HL-60 (cell line): ENCODE results near the gene TPPP2.

ENCODE experiments used
- DNase-seq, 2 experiments: peaks; one replicate each; pipeline ENCODE4 v3.0.0-alpha.2; 2010 to 2020; ENCODE audit warnings: low read depth in 1 of 2, low spot score in 1 of 2
- H3K27ac ChIP-seq: fragments of 250-450 bp; sonication (Bioruptor Pico); replicated peaks from 2 replicates; pipeline ENCODE4 v1.5.1; 2020; ENCODE audit warnings: mild to moderate bottlenecking, moderate library complexity
- H3K27me3 ChIP-seq: fragments of 250-450 bp; sonication (Bioruptor Pico); 2 replicates; pipeline ENCODE4 v1.5.1; 2021; ENCODE audit warnings: mild to moderate bottlenecking, moderate library complexity; ENCODE audit not compliant: insufficient read depth, poor library complexity, severe bottlenecking
- H3K4me3 ChIP-seq: replicated peaks from 2 replicates; pipeline ENCODE4 v1.5.1; 2011; ENCODE audit warnings: mild to moderate bottlenecking, control low read depth, low read length; ENCODE audit not compliant: insufficient read depth
- CTCF ChIP-seq: IDR thresholded peaks from one replicate; pipeline ENCODE4 v1.5.1; 2011; ENCODE audit warnings: low read length, control low read depth, inconsistent platforms; ENCODE audit not compliant: insufficient read depth
- GABPA ChIP-seq: IDR thresholded peaks from 2 replicates; pipeline ENCODE4 v1.6.1; 2012; ENCODE audit warnings: low read depth
- POLR2AphosphoS5 ChIP-seq: IDR thresholded peaks from 2 replicates; pipeline ENCODE4 v1.6.1; 2012; ENCODE audit warnings: low read depth
- REST ChIP-seq: IDR thresholded peaks from 2 replicates; pipeline ENCODE4 v1.6.1; 2012; ENCODE audit warnings: low read depth; ENCODE audit not compliant: insufficient replicate concordance
- SPI1 ChIP-seq: IDR thresholded peaks from 2 replicates; pipeline ENCODE4 v1.6.1; 2012; ENCODE audit warnings: low read depth, mild to moderate bottlenecking, borderline replicate concordance

Gene TPPP2

GRCh38 chr14:21048638-21049037, 18.6 kb downstream of the TPPP2 start:
- TF ChIP-seq GABPA (no peak), REST (no peak), CTCF (no peak), POLR2AphosphoS5 (no peak), SPI1 (no peak)
- no peak overlapping the region for H3K27ac ChIP-seq
- no peaks in the 10 kb centered on the region for H3K27me3 ChIP-seq
- DNase-seq = no peak
- H3K4me3 ChIP-seq = no peak overlapping the region

GRCh38 chr14:21049271-21049673, 19.3 kb downstream of the TPPP2 start:
- Histone ChIP-seq H3K27ac (no peak overlapping the region), H3K27me3 (no peaks in the 10 kb centered on the region), H3K4me3 (no peak overlapping the region)
- no peak for DNase-seq
- TF ChIP-seq REST = no peak
- TF ChIP-seq POLR2AphosphoS5 = no peak
- no peak for TF ChIP-seq SPI1
- no peak for TF ChIP-seq CTCF
- no peak for TF ChIP-seq GABPA

GRCh38 chr14:21050597-21050996, 20.6 kb downstream of the TPPP2 start:
- Histone ChIP-seq H3K4me3 (no peak overlapping the region), H3K27me3 (no peaks in the 10 kb centered on the region), H3K27ac (no peak overlapping the region)
- no peak for DNase-seq
- TF ChIP-seq GABPA (no peak), REST (no peak), CTCF (no peak), SPI1 (no peak), POLR2AphosphoS5 (no peak)
